GM12872 (cell line): Measurements from ENCODE around the gene PRODH2.

Experiments
- TF ChIP-seq, protein P1 (sequence below): IDR thresholded peaks from 3 replicates; pipeline ENCODE4 v1.5.1; 2011; ENCODE audit warnings: low read depth, mild to moderate bottlenecking, low read length, moderate library complexity; ENCODE audit not compliant: insufficient read depth

Gene PRODH2

GRCh38 chr19:35801828-35802227 lies 10.8 kb downstream of the PRODH2 start:
- TF ChIP-seq, protein P1, sequence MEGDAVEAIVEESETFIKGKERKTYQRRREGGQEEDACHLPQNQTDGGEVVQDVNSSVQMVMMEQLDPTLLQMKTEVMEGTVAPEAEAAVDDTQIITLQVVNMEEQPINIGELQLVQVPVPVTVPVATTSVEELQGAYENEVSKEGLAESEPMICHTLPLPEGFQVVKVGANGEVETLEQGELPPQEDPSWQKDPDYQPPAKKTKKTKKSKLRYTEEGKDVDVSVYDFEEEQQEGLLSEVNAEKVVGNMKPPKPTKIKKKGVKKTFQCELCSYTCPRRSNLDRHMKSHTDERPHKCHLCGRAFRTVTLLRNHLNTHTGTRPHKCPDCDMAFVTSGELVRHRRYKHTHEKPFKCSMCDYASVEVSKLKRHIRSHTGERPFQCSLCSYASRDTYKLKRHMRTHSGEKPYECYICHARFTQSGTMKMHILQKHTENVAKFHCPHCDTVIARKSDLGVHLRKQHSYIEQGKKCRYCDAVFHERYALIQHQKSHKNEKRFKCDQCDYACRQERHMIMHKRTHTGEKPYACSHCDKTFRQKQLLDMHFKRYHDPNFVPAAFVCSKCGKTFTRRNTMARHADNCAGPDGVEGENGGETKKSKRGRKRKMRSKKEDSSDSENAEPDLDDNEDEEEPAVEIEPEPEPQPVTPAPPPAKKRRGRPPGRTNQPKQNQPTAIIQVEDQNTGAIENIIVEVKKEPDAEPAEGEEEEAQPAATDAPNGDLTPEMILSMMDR: no peak

DNA sequence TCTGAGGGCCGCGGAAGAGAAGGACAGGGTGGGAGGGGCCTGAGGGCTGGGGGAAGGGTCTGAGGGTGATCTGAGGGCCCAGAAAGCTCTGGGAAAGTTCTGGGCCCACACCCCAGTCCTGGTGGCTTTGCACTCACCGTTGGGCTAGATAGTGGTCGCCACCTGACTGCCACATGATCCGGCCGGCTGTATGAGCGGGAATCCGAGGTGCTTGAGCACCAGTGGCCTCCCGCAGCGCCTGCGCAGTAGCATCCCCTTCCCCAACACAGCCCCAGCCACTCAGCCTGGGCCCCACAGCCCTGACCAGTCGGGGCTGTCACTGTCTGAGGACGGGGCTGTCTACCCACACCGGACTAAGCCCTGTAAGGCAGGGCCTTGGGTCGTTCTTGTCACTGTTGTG lies 15.0 kb downstream of the PRODH2 start:
- TF ChIP-seq, protein P1: no peak

GRCh38 chr19:35796645-35797542 lies 15.8 kb downstream of the PRODH2 start:
- TF ChIP-seq, protein P1: no peak

- TF ChIP-seq, protein P1: no peak
Measured at GRCh38 chr19:35793381-35794165, 19.1 kb downstream of the PRODH2 start.

DNA sequence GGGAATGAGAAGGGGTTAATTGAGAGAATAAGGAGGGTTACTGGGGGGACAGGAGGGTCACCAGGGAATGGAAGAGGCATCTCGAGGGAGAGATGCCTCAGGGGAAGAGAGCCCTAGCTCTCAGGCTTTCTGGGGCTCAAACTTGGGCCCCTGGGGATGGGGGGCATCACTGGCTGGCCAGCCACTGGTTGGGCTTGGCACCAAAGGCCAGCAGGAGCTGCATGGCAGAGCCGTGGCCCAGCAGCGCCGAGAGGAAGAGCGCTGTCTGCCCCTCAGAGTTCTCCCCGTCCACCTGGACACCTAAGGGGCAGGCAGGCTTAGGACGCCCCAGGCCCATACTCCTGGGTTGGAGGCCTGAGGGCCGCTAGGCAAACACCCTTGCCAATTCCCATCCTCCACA lies 19.8 kb downstream of the PRODH2 start:
- TF ChIP-seq, protein P1: no peak

- TF ChIP-seq, protein P1: no peak
Measured at GRCh38 chr19:35792312-35792711, 20.3 kb downstream of the PRODH2 start.

DNA sequence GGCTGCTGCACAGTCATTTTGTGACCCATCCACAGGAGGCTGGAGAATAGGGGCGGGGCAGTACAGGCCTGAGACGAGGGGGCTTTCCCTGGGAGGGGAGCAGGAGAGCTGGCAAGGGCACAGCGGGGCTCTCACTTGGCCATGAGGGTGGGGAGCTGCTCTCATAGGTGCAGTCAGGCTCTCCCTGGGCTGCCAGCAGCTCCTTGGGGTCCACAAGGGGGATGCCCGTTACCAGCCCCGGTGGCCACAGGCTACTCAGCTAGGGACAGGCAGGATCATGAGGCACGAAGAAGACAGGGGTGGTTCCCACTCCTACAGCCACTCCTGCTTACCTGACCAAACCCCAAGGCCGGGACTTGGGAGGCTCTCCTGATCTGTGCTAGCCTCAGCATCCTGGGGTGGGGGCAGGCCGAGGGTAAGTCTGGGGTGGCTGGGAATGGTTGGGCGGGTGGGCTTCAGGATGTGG lies 20.8 kb downstream of the PRODH2 start:
- TF ChIP-seq, protein P1: no peak
